ENCODE measurements around the gene TRIM29. TPM values are rescaled to one million over a fixed set of nuclear protein-coding genes. Genes with fewer than 3 reads are reported as not detected.

TRIM29 gene
- total RNA-seq, 1 experiment from 2014 or later = 293 TPM

DNA sequence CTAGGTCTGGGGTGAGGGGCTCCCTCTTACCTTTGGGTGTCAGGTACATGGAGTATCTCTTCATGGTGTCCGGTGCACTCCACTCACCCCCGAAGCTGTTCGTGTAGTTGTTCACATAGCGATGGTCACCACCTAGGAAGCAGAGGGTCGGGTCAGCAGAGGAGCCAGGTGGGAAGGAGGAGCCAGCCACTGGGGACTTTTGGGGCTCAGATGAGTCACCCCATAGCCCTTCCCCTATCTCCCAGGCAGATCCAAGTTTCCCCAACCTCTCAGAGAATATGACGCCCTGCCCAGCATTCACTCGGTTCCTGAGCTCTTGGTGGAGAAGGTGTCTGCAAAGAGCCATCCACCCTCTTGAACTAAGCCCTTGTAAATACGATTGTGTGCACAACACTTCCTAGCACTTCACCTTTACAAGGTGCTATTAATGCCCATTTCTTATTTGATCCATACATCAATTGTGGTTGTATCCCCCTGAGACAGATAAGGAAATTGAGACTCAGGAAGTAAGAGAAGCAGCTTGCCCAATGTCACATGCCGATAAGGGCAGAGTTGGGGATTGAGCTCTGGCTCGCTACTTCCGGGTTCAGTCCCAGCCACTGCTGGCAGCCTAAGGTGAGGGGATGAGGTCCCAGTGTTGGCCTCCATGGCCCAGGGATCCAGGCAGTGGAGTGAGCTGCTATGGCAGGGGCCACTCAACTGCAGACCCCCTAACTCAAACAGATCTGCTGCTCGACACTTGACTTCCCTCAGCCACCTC, 14.8 kb downstream of the TRIM29 start:
- peak; percentile 65 to 70 for DNase-seq
- CTCF ChIA-PET = interaction anchor here (0.7 to 1.6 kb wide), 2 partner anchors 14 to 30 kb away, joined by 3 to 7 read pairs; no protein-coding TSS in a partner anchor

DNA sequence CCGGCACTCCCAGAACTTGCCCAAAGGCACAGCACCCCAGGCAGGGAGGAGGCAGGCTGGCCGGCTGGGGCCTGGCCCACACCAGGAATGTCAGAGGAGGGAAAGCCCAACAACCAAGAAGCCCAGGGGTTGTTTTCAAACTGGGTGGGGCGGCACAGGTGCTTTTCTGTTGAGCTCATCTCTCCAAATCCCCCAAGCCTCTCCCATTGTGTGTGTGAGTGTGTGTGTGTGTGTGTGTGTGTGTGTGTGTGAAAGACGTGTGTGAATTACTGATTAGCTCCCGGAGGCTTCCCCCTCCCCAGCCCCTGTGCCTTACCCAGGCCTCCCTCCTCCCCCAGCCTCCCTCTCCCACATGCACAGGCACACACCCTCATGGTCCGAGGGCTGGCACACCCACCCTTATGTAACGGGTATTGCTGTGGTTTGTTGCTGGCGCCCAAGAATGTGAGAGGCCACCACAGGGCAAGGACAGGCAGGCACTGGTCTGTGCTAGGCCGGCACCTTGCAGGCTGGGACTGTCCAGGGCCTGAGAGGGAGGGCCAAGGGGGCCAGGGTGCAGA, 15.9 kb downstream of the TRIM29 start:
- H3K4me2 ChIP-seq = peak overlapping the region; percentile 81
- no peak for TF ChIP-seq EZH2 (IDR thresholded peaks at IDR 0.05; ENCODE audit: low read depth)
- TF ChIP-seq, protein P1, sequence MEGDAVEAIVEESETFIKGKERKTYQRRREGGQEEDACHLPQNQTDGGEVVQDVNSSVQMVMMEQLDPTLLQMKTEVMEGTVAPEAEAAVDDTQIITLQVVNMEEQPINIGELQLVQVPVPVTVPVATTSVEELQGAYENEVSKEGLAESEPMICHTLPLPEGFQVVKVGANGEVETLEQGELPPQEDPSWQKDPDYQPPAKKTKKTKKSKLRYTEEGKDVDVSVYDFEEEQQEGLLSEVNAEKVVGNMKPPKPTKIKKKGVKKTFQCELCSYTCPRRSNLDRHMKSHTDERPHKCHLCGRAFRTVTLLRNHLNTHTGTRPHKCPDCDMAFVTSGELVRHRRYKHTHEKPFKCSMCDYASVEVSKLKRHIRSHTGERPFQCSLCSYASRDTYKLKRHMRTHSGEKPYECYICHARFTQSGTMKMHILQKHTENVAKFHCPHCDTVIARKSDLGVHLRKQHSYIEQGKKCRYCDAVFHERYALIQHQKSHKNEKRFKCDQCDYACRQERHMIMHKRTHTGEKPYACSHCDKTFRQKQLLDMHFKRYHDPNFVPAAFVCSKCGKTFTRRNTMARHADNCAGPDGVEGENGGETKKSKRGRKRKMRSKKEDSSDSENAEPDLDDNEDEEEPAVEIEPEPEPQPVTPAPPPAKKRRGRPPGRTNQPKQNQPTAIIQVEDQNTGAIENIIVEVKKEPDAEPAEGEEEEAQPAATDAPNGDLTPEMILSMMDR (conservative IDR thresholded peaks at IDR 0.05) = no peak
- POLR2A ChIA-PET (ENCODE audit: unreplicated experiment) = interaction anchor here (0.6 to 1.7 kb wide), 11 partner anchors 14 to 1344 kb away, joined by 3 to 9 read pairs (median 5); partner anchors contain the start of genes ARHGEF12, MCAM and TRIM29
- peak; percentile 91 to 98 for DNase-seq
- CTCF ChIA-PET = interaction anchor here (1.6 kb wide), 1 partner anchor 13 kb away, joined by 7 read pairs; no protein-coding TSS in a partner anchor
- H3K9me2 ChIP-seq (ENCODE audit: insufficient read depth) = no peaks in the 10 kb centered on the region
- H3K4me3 ChIP-seq = peak overlapping the region; percentile 47
- 0 out of 2 replicates have a peak, but pooled peaks cover 11% of the 10 kb centered on the region for H3K36me3 ChIP-seq (ENCODE audit: low read depth)
- H3F3A ChIP-seq (ENCODE audit: insufficient read depth, low read depth) = peaks cover 51% of the 10 kb centered on the region
- H3K9me3 ChIP-seq (ENCODE audit: insufficient read depth, low read depth) = no peaks in the 10 kb centered on the region; the same call in 1 of the 2 replicates
- intact Hi-C loops (cut with micrococcal nuclease; ENCODE audit: unreplicated experiment) = loop anchor here (1.0 to 10.0 kb wide), 6 partner anchors 90 to 757 kb away; partner anchors contain the start of gene OAF
- H3K4me1 ChIP-seq (replicated peaks; ENCODE audit: insufficient read depth) = peaks cover 61% of the 10 kb centered on the region
- H3K27ac ChIP-seq = peak overlapping the region; percentile 98
- H3K79me2 ChIP-seq (ENCODE audit: low read depth) = 0 out of 2 replicates have a peak, but pooled peaks cover 4% of the 10 kb centered on the region
- H2AFZ ChIP-seq = no peak overlapping the region
- no peaks in the 10 kb centered on the region for H4K20me1 ChIP-seq (ENCODE audit: insufficient read depth)
- no TSS peak for BruUV-seq (replicated peaks)
- no peaks in the 10 kb centered on the region for H3K27me3 ChIP-seq (ENCODE audit: insufficient read depth, low read depth)

More for the DNA sequence above, 14.8 kb downstream of the TRIM29 start:
- POLR2A ChIA-PET (ENCODE audit: unreplicated experiment) = interaction anchor here (0.5 to 0.6 kb wide), 2 partner anchors 104 to 220 kb away, joined by 3 to 6 read pairs; no protein-coding TSS in a partner anchor
- Histone ChIP-seq H3K4me1 (replicated peaks; ENCODE audit: insufficient read depth) (peaks cover 61% of the 10 kb centered on the region), H3K4me2 (peak overlapping the region; percentile 81), H3F3A (ENCODE audit: insufficient read depth, low read depth) (peaks cover 51% of the 10 kb centered on the region), H3K27ac (peak overlapping the region; percentile 98), H4K20me1 (ENCODE audit: insufficient read depth) (no peaks in the 10 kb centered on the region), H3K4me3 (peak overlapping the region; percentile 47; the same call in 1 of the 2 replicates), H3K9me2 (ENCODE audit: insufficient read depth) (no peaks in the 10 kb centered on the region), H3K36me3 (ENCODE audit: low read depth) (0 out of 2 replicates have a peak, but pooled peaks cover 16% of the 10 kb centered on the region), H3K27me3 (ENCODE audit: insufficient read depth, low read depth) (no peaks in the 10 kb centered on the region), H2AFZ (no peak overlapping the region), H3K79me2 (ENCODE audit: low read depth) (0 out of 2 replicates have a peak, but pooled peaks cover 4% of the 10 kb centered on the region), H3K9me3 (ENCODE audit: insufficient read depth, low read depth) (no peaks in the 10 kb centered on the region; the same call in 1 of the 2 replicates)
- BruUV-seq (replicated peaks) = TSS peak; percentile 64
- intact Hi-C loops (cut with micrococcal nuclease; ENCODE audit: unreplicated experiment) = loop anchor here (1.0 to 10.0 kb wide), 6 partner anchors 89 to 758 kb away; partner anchors contain the start of gene OAF
- TF ChIP-seq, protein P1 (conservative IDR thresholded peaks at IDR 0.05) = no peak
- no peak for TF ChIP-seq EZH2 (IDR thresholded peaks at IDR 0.05; ENCODE audit: low read depth)

GRCh38 chr11:120121336-120121735, 16.6 kb downstream of the TRIM29 start:
- peaks cover 61% of the 10 kb centered on the region for H3K4me1 ChIP-seq (replicated peaks; ENCODE audit: insufficient read depth)
- H3K4me2 ChIP-seq = peak overlapping the region; percentile 81
- H3K36me3 ChIP-seq (ENCODE audit: low read depth) = 0 out of 2 replicates have a peak, but pooled peaks cover 7% of the 10 kb centered on the region
- peak; percentile 80 to 99 for DNase-seq
- H3F3A ChIP-seq (ENCODE audit: insufficient read depth, low read depth) = peaks cover 51% of the 10 kb centered on the region
- CTCF ChIA-PET = interaction anchor here (1.6 kb wide), 1 partner anchor 13 kb away, joined by 7 read pairs; no protein-coding TSS in a partner anchor
- H3K79me2 ChIP-seq (ENCODE audit: low read depth) = 0 out of 2 replicates have a peak, but pooled peaks cover 4% of the 10 kb centered on the region
- H2AFZ ChIP-seq = no peak overlapping the region
- H3K27me3 ChIP-seq (ENCODE audit: insufficient read depth, low read depth) = no peaks in the 10 kb centered on the region
- no peaks in the 10 kb centered on the region for H4K20me1 ChIP-seq (ENCODE audit: insufficient read depth)
- intact Hi-C loops (cut with micrococcal nuclease; ENCODE audit: unreplicated experiment) = loop anchor here (5.0 to 10.0 kb wide), 5 partner anchors 91 to 757 kb away; partner anchors contain the start of gene OAF
- H3K9me2 ChIP-seq (ENCODE audit: insufficient read depth) = no peaks in the 10 kb centered on the region
- no TSS peak for BruUV-seq (replicated peaks)
- peak overlapping the region; percentile 44; the same call in 1 of the 2 replicates for H3K4me3 ChIP-seq
- POLR2A ChIA-PET (ENCODE audit: unreplicated experiment) = interaction anchor here (0.6 to 1.7 kb wide), 9 partner anchors 17 to 1345 kb away, joined by 3 to 9 read pairs (median 5); partner anchors contain the start of genes ARHGEF12, MCAM and TRIM29
- TF ChIP-seq EZH2 (IDR thresholded peaks at IDR 0.05; ENCODE audit: low read depth) = no peak
- TF ChIP-seq, protein P1 (conservative IDR thresholded peaks at IDR 0.05) = no peak
- no peaks in the 10 kb centered on the region; the same call in 1 of the 2 replicates for H3K9me3 ChIP-seq (ENCODE audit: insufficient read depth, low read depth)
- H3K27ac ChIP-seq = peak overlapping the region; percentile 98
